Sigmoid colon (tissue), 7 donors: ENCODE results near the gene LPCAT2. TPM values are rescaled to one million over a fixed set of nuclear protein-coding genes. Genes with fewer than 3 reads are reported as not detected.

Source experiments
- DNase-seq: peaks from one replicate; pipeline ENCODE4 v3.0.0-alpha.2; 2019
- H3K27ac ChIP-seq, 4 donors: fragments of 200-600 bp; sonication (generic); one replicate each; pipeline ENCODE4 v1.5.1; 2016 to 2019; ENCODE audit warnings: mild to moderate bottlenecking in 1 of 4
- H3K27me3 ChIP-seq, 3 donors: fragments of 200-600 bp; sonication (generic); one replicate each; pipeline ENCODE4 v1.5.1; 2019; ENCODE audit warnings: mild to moderate bottlenecking in 1 of 3
- H3K36me3 ChIP-seq, 4 donors: fragments of 200-600 bp; sonication (generic); one replicate each; pipeline ENCODE4 v1.5.1; 2016 to 2019
- H3K4me1 ChIP-seq, 4 donors: fragments of 200-600 bp; sonication (generic); one replicate each; pipeline ENCODE4 v1.5.1; 2017 to 2019
- H3K4me3 ChIP-seq, 4 donors: fragments of 200-600 bp; sonication (generic); one replicate each; pipeline ENCODE4 v1.5.1; 2017 to 2019; ENCODE audit warnings: mild to moderate bottlenecking in 2 of 4, moderate library complexity in 1 of 4
- H3K9me3 ChIP-seq, 4 donors: fragments of 200-600 bp in 3 of 4; sonication (generic) in 3 of 4; one replicate each; pipeline versions ENCODE4 v1.5.1 to v1.6.1; 2013 to 2019
- CTCF ChIP-seq, 4 experiments: fragments of 450-650 bp in 3 of 4; fragments of 200-600 bp in 1 of 4; IDR thresholded peaks; one replicate each; pipeline ENCODE4 v1.5.1; 2016 to 2019; ENCODE audit warnings: antibody characterized with exemption in 4 of 4, mild to moderate bottlenecking in 3 of 4, moderate library complexity in 2 of 4
- EP300 ChIP-seq, 4 donors: sonication (generic); formaldehyde crosslinking; IDR thresholded peaks; one replicate each; pipeline ENCODE4 v1.6.1; 2017; ENCODE audit warnings: antibody characterized with exemption in 4 of 4
- POLR2A ChIP-seq, 2 donors: fragments of 450-650 bp; IDR thresholded peaks; one replicate each; pipeline ENCODE4 v1.6.1; 2016; ENCODE audit warnings: antibody characterized with exemption in 2 of 2, mild to moderate bottlenecking in 2 of 2, moderate library complexity in 2 of 2
- POLR2AphosphoS5 ChIP-seq, 4 donors: sonication (generic); formaldehyde crosslinking; IDR thresholded peaks; one replicate each; pipeline ENCODE4 v1.6.1; 2017; ENCODE audit warnings: antibody characterized with exemption in 4 of 4
- WGBS, 2 donors: extraction: QIAGEN DNeasy Blood & Tissue Kit; methylation state at CpG; one replicate each; pipeline ENCODE4 v1.1.7; 2013; 5-methylcytosine and 5-hydroxymethylcytosine counted together
- intact Hi-C: fragments of 100-400 bp; cut with DNase I; formaldehyde crosslinking; loops from one replicate; pipeline ENCODE4 v1.15.1; 2023
- polyA plus RNA-seq, 3 donors: library from polyadenylated mRNA; stranded (reverse); fragments of 200-250 nt; gene quantifications; one replicate each; pipeline ENCODE4 v1.2.3, GENCODE V29; 2013
- total RNA-seq, 4 donors: library from RNA; depleted of rRNA; stranded (reverse); fragments of >200 nt; gene quantifications; one replicate each; pipeline ENCODE4 v1.1.0, GENCODE V29; 2016
- donor health status: healthy with polysubstance abuse.
- donor health status: Bipolar disorder and iron deficiency.
- donor health status: healthy.

LPCAT2 gene
- total and polyA plus RNA-seq, 7 donors, result 1.2 to 12.8 (median 6.6) TPM

GRCh38 chr16:55500530-55501011 lies 8.3 kb upstream of the LPCAT2 start:
- Histone ChIP-seq H3K27me3 (no peaks in the 10 kb centered on the region), H3K27ac (peak overlapping the region in 2 of 4 donors; percentile 26 to 35), H3K36me3 (peaks cover 0 to 11% (median 0%) of the 10 kb centered on the region in 4 donors), H3K4me1 (peaks cover 0 to 45% (median 38%) of the 10 kb centered on the region in 4 donors), H3K4me3 (no peak overlapping the region), H3K9me3 (no peaks in the 10 kb centered on the region)
- intact Hi-C loops, result loop anchor here (5.0 kb wide), 1 partner anchor 37 kb away; no protein-coding TSS in a partner anchor
- DNase-seq, result peak; percentile 74
- TF ChIP-seq POLR2A (IDR thresholded peaks at IDR 0.05) (no peak), POLR2AphosphoS5 (IDR thresholded peaks at IDR 0.05) (no peak), CTCF (IDR thresholded peaks at IDR 0.05) (no peak), EP300 (IDR thresholded peaks at IDR 0.05) (no peak)
- 33 to 37% methylated on average over 3 of the region's 3 CpGs for WGBS, 2 donors

- Histone ChIP-seq H3K36me3 (peaks cover 0 to 19% (median 0%) of the 10 kb centered on the region in 4 donors), H3K27me3 (no peaks in the 10 kb centered on the region), H3K9me3 (no peaks in the 10 kb centered on the region), H3K27ac (peak overlapping the region in 1 of 4 donors; percentile 2), H3K4me3 (no peak overlapping the region), H3K4me1 (peaks cover 0 to 45% (median 37%) of the 10 kb centered on the region in 4 donors)
- 47 to 72% methylated on average over 9 of the region's 9 CpGs for WGBS, 2 donors
- intact Hi-C loops, result loop anchor here (5.0 kb wide), 1 partner anchor 36 kb away; no protein-coding TSS in a partner anchor
- TF ChIP-seq POLR2AphosphoS5 (IDR thresholded peaks at IDR 0.05) (no peak), CTCF (IDR thresholded peaks at IDR 0.05) (no peak), POLR2A (IDR thresholded peaks at IDR 0.05) (no peak), EP300 (IDR thresholded peaks at IDR 0.05) (no peak)
- no peak for DNase-seq
Observed at GRCh38 chr16:55501549-55502322, 7.1 kb upstream of the LPCAT2 start.

- H3K27me3 ChIP-seq, result no peaks in the 10 kb centered on the region
- TF ChIP-seq POLR2AphosphoS5 (IDR thresholded peaks at IDR 0.05), result peak; percentile 67 to 82 (median 72)
- no peak for TF ChIP-seq CTCF (IDR thresholded peaks at IDR 0.05)
- TF ChIP-seq EP300 (IDR thresholded peaks at IDR 0.05), result no peak
- TF ChIP-seq POLR2A (IDR thresholded peaks at IDR 0.05), result no peak
- peaks cover 0 to 45% (median 37%) of the 10 kb centered on the region in 4 donors for H3K4me1 ChIP-seq
- H3K27ac ChIP-seq, result peak overlapping the region; percentile 37 to 60 (median 48)
- peaks cover 0 to 21% (median 0%) of the 10 kb centered on the region in 4 donors for H3K36me3 ChIP-seq
- intact Hi-C loops, result loop anchor here (5.0 kb wide), 1 partner anchor 34 kb away; no protein-coding TSS in a partner anchor
- WGBS, 2 donors, result 12 to 58% methylated on average over 13 of the region's 13 CpGs
- H3K4me3 ChIP-seq, result no peak overlapping the region
- peak; percentile 95 for DNase-seq
- H3K9me3 ChIP-seq, result no peaks in the 10 kb centered on the region
Observed at GRCh38 chr16:55502801-55503366, 6.0 kb upstream of the LPCAT2 start.

GRCh38 chr16:55503726-55504550 lies 4.9 kb upstream of the LPCAT2 start:
- intact Hi-C loops, result loop anchor here (5.0 kb wide), 1 partner anchor 33 kb away; no protein-coding TSS in a partner anchor
- Histone ChIP-seq H3K4me3 (no peak overlapping the region), H3K36me3 (peaks cover 0 to 17% (median 0%) of the 10 kb centered on the region in 4 donors), H3K27me3 (peaks cover 0 to 4% (median 3%) of the 10 kb centered on the region in 3 donors), H3K4me1 (peaks cover 0 to 47% (median 41%) of the 10 kb centered on the region in 4 donors), H3K27ac (peak overlapping the region; percentile 37 to 60 (median 48)), H3K9me3 (no peaks in the 10 kb centered on the region)
- TF ChIP-seq EP300 (IDR thresholded peaks at IDR 0.05), result no peak
- no peak for TF ChIP-seq POLR2A (IDR thresholded peaks at IDR 0.05)
- no peak for TF ChIP-seq CTCF (IDR thresholded peaks at IDR 0.05)
- no peak for TF ChIP-seq POLR2AphosphoS5 (IDR thresholded peaks at IDR 0.05)
- WGBS, 2 donors, result 94 to 96% methylated on average over 8 of the region's 8 CpGs
- DNase-seq, result no peak
